OCI-LY3 (cell line): ENCODE results near the gene ARHGDIA.

Source experiments
- CTCF ChIP-seq: fragments of 200-600, 300-600 bp; sonication (generic); IDR thresholded peaks from 2 replicates; pipeline ENCODE4 v1.5.1; 2014; ENCODE audit warnings: antibody characterized with exemption, low read length, low read depth
- EZH2phosphoT487 ChIP-seq: fragments of 200-600 bp; shearing (Covaris generic); IDR thresholded peaks from 2 replicates; pipeline ENCODE4 v1.6.1; 2018; ENCODE audit warnings: antibody characterized with exemption, mixed run types, low read depth

- 0 out of 2 replicates have a peak, but pooled peaks have one; percentile 7 for TF ChIP-seq CTCF
- no peak for TF ChIP-seq EZH2phosphoT487
Observed at GRCh38 chr17:81907219-81908145, 36.3 kb upstream of the ARHGDIA start.
